Measurements from ENCODE around the gene CUX1. TPM values are rescaled to one million over a fixed set of nuclear protein-coding genes. Genes with fewer than 3 reads are reported as not detected.

CUX1 gene
- total and polyA plus RNA-seq, 2 of the 13 experiments (the other 11 are each of a cell fraction or from before 2014, with no cell fraction given) = 13.7 to 14.9 TPM

DNA sequence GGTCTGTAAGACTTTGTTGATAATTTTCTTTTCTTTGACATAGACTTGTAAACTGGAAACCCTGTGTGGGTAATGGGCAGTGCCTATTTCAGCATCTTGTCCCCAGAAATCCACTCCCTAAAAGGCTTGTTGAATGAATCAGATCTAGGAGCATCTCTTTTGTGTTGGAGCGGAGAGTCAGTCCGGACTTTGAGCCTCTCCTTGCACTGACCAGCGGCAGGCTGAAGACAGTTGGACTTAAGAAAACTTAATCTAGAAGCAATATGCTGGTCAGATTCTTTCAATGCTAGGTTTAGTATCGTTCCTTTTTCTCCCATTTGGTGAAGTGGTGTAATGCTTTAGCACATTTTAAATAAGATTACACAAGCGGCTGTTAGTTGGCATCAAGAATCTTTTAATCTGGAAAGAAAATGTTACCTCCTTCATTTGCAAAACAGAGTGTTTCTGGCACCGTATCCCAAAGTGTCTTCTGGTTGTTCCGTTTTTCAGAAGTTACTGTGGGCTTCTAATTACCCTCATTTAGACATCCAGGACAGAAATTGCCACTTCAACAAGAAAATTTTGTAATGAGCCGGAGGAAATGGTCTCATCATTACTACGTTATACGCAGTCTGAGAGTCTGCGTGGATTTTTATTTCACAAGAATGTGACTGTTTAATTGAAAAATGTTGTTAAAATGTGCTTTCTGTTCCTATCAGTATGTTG, 74.7 kb downstream of the CUX1 start:
- Histone ChIP-seq H3K9me3 (ENCODE audit: low read length) (no peaks in the 10 kb centered on the region), H2AFZ (ENCODE audit: low read length) (no peak overlapping the region), H3K4me1 (ENCODE audit: insufficient read depth, low read length) (peaks cover 18% of the 10 kb centered on the region), H3K9ac (ENCODE audit: insufficient read depth, low read depth, low read length) (no peak overlapping the region), H3K27ac (ENCODE audit: extremely low read length, insufficient read depth, low read length) (no peak overlapping the region), H3K27me3 (ENCODE audit: control insufficient read depth in 1 of 2, insufficient read depth in 2 of 2, low read length in 2 of 2) (no peaks in the 10 kb centered on the region), H4K20me1 (ENCODE audit: insufficient read depth, low read length) (no peaks in the 10 kb centered on the region; the same call in 1 of the 2 replicates), H3K79me2 (ENCODE audit: insufficient read depth, low read length) (peaks cover 67% of the 10 kb centered on the region), H3K4me2 (ENCODE audit: low read depth, low read length) (no peak overlapping the region), H3K4me3 (replicated peaks in 1 of 3; ENCODE audit: insufficient read depth in 1 of 3, low read depth in 2 of 3, low read length in 3 of 3) (no peak overlapping the region), H3K36me3 (replicated peaks in 1 of 2; ENCODE audit: control insufficient read depth in 1 of 2, insufficient read depth in 2 of 2, low read length in 2 of 2) (no peaks in the 10 kb centered on the region)
- no peak for FAIRE-seq
- no peak for DNase-seq (ENCODE audit: low spot score)
- no peak for ATAC-seq
- BruUV-seq (replicated peaks) = no TSS peak
- intact Hi-C loops (cut with micrococcal nuclease; ENCODE audit: unreplicated experiment) (no loop called here), in situ Hi-C loops (cut with HindIII; ENCODE audit: extremely low pct_ligation_motif_present, low pct_unique_long_range_greater_than_20kb) (no loop called here)
- no peak for TF ChIP-seq ETV6 (CRISPR knock-in tag; conservative IDR thresholded peaks at IDR 0.05)
- WGBS (ENCODE audit: low lambda C conversion rate) = 90% methylated on average over 11 of the region's 11 CpGs
- ChIA-PET POLR2A (no interaction called here), CTCF (ENCODE audit: low intra/inter-chr PET ratio, low total read pairs) (no interaction called here)

DNA sequence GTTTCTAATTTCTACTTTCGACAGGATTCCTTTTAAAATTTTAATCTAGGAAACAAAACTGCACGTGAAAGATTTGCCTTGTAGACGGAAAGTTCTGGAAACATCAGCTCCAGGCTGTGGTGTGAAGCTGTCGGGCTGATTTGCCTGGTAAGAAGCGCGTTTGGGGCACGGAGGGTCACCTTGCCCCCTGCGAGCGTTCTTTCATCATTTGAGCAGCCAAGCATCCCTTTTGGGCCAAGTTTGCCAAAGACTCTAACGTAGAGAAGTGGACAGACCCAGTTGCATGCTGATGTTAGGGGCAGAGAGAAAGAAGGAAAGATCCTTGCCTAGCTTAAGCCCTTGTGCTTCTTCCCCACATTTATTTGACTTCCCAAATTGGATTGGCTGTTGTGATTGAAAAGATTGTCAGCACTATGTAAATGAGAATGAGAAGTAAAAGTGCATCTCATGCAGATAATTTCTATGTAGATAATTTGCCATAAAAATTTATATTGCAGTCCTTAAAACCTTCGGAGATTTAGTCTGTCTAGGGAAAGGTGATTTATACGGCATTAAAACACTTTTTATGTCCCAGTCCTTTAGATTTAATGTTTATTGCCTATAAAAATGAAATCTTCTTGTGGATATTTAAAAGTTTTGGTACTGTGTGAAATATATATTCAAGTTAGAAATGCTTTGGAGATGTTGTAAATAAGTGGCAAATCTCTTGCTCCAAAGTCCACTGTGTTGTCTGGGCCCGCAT, 76.1 kb downstream of the CUX1 start:
- BruUV-seq (replicated peaks) = no TSS peak
- intact Hi-C loops (cut with micrococcal nuclease; ENCODE audit: unreplicated experiment) (no loop called here), in situ Hi-C loops (cut with HindIII; ENCODE audit: extremely low pct_ligation_motif_present, low pct_unique_long_range_greater_than_20kb) (no loop called here)
- POLR2A ChIA-PET = no interaction called here
- Histone ChIP-seq H3K27me3 (ENCODE audit: control insufficient read depth in 1 of 2, insufficient read depth in 2 of 2, low read length in 2 of 2) (no peaks in the 10 kb centered on the region), H3K4me2 (ENCODE audit: low read depth, low read length) (no peak overlapping the region), H3K4me1 (ENCODE audit: insufficient read depth, low read length) (peaks cover 18% of the 10 kb centered on the region), H3K36me3 (replicated peaks in 1 of 2; ENCODE audit: control insufficient read depth in 1 of 2, insufficient read depth in 2 of 2, low read length in 2 of 2) (no peaks in the 10 kb centered on the region), H3K9me3 (ENCODE audit: low read length) (no peaks in the 10 kb centered on the region), H4K20me1 (ENCODE audit: insufficient read depth, low read length) (no peaks in the 10 kb centered on the region; the same call in 1 of the 2 replicates), H3K9ac (ENCODE audit: insufficient read depth, low read depth, low read length) (no peak overlapping the region), H2AFZ (ENCODE audit: low read length) (no peak overlapping the region), H3K4me3 (replicated peaks in 1 of 3; ENCODE audit: insufficient read depth in 1 of 3, low read depth in 2 of 3, low read length in 3 of 3) (no peak overlapping the region), H3K27ac (ENCODE audit: extremely low read length, insufficient read depth, low read length) (no peak overlapping the region), H3K79me2 (ENCODE audit: insufficient read depth, low read length) (peaks cover 72% of the 10 kb centered on the region)
- FAIRE-seq (no peak), DNase-seq (ENCODE audit: low spot score) (no peak), ATAC-seq (no peak)
- CTCF ChIA-PET (ENCODE audit: low intra/inter-chr PET ratio, low total read pairs) = no interaction called here
- WGBS (ENCODE audit: low lambda C conversion rate) = 96% methylated on average over 13 of the region's 13 CpGs
- TF ChIP-seq, protein P1, sequence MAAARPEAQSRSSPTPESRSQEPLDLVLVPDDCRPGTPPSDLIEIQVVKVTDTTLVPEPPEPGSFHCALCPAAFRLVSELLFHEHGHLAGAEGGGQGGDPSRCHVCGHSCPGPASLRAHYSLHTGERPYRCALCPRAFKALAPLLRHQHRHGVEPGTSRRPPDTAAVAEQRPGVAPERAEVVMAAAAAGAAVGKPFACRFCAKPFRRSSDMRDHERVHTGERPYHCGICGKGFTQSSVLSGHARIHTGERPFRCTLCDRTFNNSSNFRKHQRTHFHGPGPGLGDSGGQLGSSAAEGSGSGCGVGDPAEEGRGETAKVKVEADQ (CRISPR knock-in tag; IDR thresholded peaks at IDR 0.05; ENCODE audit: borderline replicate concordance) = no peak
